ENCODE data around the gene FRMD5.

FRMD5 gene

GRCh38 chr15:43974852-43975251 lies 220.2 kb downstream of the FRMD5 start:
- DNase-seq (ENCODE audit: low read depth) = no peak

DNA sequence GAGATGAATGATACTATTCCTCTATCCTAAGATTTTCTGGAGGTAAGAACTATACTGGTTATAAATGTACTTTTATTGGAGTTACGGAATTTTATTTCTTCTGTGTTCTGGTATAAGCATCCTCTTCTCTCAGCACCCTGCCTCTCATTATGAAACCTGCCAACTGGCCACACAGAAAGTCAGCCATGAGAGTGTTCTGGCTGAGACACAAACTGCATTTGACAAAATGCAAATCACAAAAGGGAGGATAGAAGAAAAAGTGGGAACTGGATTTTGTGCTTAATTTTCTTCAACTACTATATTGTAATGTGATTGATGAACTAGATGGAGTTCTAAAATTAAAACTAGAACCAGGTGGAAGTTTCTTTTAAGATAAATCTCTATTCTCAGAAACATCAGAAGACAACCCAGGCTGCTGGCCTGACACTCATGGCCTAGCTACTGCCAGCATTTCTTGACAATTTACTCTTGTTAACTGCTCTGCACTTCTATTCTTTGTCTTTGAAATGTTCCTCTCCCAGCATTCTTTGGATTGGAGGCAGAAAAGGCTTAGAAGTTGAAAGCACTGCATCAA lies 225.2 kb downstream of the FRMD5 start:
- no peak for DNase-seq (ENCODE audit: low read depth)

GRCh38 chr15:43968551-43968950 lies 226.5 kb downstream of the FRMD5 start:
- no peak for DNase-seq (ENCODE audit: low read depth)

DNA sequence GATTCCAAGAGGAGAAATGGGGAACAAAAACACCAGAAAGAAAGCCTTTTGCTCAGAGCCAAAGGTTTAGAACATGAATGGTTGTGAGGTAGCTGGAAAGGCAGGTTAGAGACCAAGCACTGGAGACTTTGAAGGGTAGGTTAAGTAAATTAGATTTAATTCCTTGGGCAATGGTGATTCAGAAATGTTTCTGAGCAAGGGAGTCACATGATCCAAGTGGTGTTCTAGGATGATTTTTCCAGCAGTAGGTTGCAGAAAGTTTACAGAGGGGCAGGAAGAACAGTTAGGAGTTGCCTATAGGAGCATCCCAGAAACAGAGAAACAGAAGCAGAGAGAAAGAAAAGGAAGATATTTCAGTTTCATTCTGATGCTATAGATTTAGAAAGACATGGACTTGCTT lies 228.4 kb downstream of the FRMD5 start:
- DNase-seq (ENCODE audit: low read depth) = peak; percentile 34

- peak; percentile 80 for DNase-seq (ENCODE audit: low read depth)
These were observed 236.2 kb downstream of the FRMD5 start for GRCh38 chr15:43958861-43959330.

DNA sequence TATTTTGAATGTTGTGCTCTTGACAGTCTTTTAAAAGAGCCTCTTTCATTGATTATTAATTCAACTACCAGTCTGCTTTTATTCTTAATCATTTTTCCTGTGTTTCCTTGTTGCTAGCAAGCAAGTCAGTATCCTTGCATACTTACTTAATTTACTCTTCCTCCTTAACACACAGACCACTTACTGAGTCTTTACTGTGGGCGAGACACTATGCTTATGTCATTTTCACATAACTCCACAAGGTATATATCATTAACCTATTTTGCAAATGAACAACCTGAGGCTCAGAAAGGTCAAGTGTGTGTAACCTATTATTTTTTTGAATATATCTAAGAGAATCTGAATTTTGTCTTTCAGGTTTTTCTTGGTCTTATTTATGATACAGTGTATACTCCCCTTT lies 237.3 kb downstream of the FRMD5 start:
- no peak for DNase-seq (ENCODE audit: low read depth)

GRCh38 chr15:43955140-43955539 lies 239.9 kb downstream of the FRMD5 start:
- DNase-seq (ENCODE audit: low read depth) = no peak

GRCh38 chr15:43954181-43954621 lies 240.9 kb downstream of the FRMD5 start:
- DNase-seq (ENCODE audit: low read depth) = no peak

DNA sequence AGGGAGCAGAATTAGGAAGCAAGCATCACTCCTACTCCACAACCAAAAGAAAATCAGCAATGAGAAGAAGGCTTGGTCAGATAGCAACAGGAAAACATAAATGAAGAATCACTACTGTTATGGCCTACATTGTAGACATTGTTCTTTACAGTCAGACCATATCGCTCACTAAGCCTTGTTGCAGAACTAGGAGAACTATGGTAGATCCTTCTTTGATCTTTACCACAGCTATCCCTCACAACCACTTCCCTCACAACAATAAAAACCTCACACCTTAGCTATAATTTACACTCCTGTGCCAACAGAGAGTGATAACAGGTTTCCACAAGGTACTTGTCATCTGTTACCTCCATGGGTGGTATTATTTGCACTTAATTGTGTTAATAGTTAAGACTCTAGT lies 241.7 kb downstream of the FRMD5 start:
- no peak for DNase-seq (ENCODE audit: low read depth)

- no peak for DNase-seq (ENCODE audit: low read depth)
These were observed 244.5 kb downstream of the FRMD5 start for GRCh38 chr15:43950531-43950930.

DNA sequence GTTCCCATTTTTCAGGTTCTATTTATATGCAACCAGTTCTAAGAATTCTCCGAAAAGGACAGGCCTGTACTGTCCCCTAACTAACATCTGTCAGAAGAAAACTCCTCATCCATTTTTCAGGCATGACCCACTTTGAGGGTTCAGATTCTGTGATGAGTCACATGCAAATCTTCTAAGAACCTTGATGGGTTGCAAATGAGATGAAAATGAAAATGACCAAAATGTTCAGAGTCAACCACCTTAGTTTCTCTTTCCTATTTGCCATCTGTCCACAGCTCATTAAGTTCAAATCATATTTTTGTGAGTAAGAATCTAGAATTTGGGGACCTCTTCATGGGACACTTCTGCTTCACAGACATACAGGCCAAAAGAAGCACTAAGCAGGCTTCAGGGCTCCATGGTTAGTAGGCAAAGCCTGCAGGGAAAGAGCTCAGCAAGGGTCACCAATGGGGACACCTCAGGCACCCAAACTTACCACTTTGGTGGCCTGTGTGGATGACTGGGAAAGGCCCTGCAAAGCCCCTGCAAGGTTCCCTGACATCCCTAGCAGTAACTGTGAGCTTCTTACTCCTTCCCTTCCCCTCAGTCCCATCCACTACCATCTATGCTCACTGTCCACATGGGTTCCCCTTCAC lies 246.3 kb downstream of the FRMD5 start:
- no peak for DNase-seq (ENCODE audit: low read depth)

DNA sequence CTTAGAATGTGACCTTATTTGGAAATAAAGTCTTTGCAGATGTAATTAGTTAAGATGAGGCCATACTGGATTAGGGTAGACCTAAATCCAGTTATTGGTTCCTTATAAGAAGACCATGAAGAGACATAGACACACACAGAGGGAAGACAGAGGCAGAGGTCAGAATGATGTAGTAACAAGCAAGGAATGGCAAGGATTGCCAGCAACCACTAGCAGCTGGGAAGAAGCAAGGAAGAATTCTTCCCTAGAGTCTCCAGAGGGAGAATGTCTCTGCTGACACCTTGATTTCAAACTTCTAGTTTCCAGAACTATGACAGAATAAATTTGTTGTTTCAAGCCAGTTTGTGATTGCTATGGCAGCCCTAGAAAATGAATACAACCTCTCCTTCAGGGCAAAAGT lies 251.6 kb downstream of the FRMD5 start:
- no peak for DNase-seq (ENCODE audit: low read depth)

GRCh38 chr15:43942194-43942593 lies 252.9 kb downstream of the FRMD5 start:
- DNase-seq (ENCODE audit: low read depth) = no peak

DNA sequence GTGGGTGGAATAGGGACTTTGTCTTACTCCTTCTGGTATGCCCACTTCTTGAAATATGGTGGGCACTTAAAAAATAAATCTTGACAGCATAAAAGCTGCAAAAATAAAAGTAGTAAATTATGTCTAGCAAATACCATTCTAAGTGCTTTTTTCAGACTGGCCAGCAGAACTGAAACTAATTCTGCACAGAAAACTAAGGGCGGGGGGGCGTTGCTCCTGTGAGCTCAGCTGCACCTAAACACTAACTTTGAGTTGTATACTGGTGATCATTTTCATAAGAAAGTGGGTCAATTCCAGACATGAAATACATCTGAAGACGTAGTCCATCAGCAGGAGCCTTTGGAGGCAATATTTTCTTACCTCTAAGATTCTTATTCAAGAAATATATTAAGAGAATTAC lies 253.5 kb downstream of the FRMD5 start:
- no peak for DNase-seq (ENCODE audit: low read depth)

- no peak for DNase-seq (ENCODE audit: low read depth)
These were observed 254.0 kb downstream of the FRMD5 start for GRCh38 chr15:43941071-43941470.

- DNase-seq (ENCODE audit: low read depth) = peak; percentile 23
These were observed 256.0 kb downstream of the FRMD5 start for GRCh38 chr15:43939070-43939469.

- no peak for DNase-seq (ENCODE audit: low read depth)
These were observed 260.6 kb downstream of the FRMD5 start for GRCh38 chr15:43934480-43934879.

DNA sequence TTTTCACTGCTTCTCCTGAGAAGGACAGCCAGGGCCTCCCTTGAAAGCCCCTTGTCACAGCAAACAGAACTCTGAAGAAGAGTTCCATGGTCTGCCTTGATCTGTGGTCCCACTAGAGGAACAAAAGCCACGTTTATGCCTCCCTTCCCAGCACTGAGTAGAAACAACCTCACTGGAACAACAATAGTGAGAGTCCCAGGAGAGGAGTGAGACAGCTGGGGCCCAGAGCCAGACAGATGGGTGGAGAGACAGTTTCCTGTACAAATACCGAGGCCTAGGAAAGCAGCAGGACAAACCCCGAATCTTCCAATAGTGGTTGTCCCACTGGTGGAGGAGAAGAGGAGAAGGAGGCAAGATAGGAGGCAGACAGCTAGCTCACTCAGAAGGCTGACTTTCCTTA lies 262.2 kb downstream of the FRMD5 start:
- no peak for DNase-seq (ENCODE audit: low read depth)

DNA sequence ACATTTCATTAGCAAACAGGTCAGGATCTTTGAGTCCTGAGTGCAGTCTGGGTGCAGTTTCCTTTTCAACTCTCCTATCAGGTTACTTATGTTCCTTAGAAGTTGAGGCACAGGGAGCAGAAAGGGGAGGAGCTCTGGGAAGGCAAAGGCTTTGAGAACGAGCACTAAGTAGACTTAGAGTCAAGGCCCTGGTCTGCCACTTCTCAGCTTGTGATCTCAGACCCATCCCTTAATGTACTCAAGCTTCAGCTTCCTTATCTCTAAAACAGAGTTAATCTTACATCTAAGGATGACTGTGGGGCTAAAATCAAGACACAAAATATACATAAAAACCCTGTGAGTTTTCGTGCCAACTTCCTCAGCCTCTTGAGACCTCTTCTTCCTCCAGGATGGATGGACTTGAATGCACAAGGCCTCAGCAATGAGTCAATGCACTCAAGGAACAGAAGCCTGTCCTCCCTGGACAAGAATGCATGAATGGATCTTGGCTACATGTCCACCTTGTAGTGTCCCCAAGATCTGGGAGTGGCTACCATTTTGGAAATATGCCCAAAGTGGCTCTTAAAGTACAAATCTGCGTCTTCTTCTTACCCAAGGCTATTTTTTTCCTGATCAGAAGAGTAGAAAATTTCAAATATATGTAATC lies 263.2 kb downstream of the FRMD5 start:
- DNase-seq (ENCODE audit: low read depth) = no peak

GRCh38 chr15:43931119-43931518 lies 264.0 kb downstream of the FRMD5 start:
- no peak for DNase-seq (ENCODE audit: low read depth)

- no peak for DNase-seq (ENCODE audit: low read depth)
These were observed 264.5 kb downstream of the FRMD5 start for GRCh38 chr15:43930556-43930955.

DNA sequence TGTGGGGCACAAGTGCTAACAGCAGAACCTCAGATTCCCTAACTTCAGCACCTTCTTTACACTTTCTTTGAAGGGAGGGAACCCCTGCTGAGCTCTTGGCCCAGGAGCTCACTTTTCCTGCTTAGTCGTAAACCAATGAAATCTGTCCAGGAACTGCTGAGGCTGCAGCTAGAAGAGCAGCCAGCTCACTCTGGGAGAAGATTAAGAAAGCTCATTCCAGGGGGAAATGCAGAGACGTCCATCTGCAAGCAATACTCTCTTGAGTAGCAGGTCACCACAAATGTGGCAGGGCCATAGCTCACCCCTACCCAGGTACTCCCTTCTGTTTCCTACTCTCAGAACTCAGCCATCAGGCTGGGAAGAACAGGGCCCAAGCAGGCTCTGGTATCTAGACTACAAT lies 265.0 kb downstream of the FRMD5 start:
- peak; percentile 23 for DNase-seq (ENCODE audit: low read depth)

- DNase-seq (ENCODE audit: low read depth) = no peak
These were observed 266.9 kb downstream of the FRMD5 start for GRCh38 chr15:43928152-43928551.

GRCh38 chr15:43927203-43927602 lies 267.9 kb downstream of the FRMD5 start:
- no peak for DNase-seq (ENCODE audit: low read depth)

Measured in iris pigment epithelial cell (primary cell).